ENCODE data around the gene ZNF496. TPM values are rescaled to one million over a fixed set of nuclear protein-coding genes. Genes with fewer than 3 reads are reported as not detected.

Gene ZNF496
- total and polyA plus RNA-seq, 5 donors from 2014 or later, result 2.0 to 6.0 (median 3.7) TPM

DNA sequence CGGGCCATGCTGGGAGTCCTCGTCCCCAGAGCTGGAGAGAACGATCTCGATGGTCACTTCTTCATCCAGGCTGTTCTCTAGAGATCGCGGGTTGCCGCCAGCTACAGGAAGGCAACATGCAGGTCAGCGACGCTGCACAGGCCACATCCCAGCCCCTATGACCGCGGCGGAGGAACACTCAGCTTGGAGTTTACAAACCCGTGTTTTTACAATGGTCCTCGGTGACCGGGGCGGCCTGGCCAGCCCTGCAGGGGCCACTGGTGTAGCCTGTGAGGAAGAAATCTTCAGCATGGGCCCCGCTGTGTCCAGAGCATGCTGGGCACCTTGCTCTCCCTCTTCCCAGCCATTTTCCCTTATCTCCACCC, 30.5 kb downstream of the ZNF496 start:
- no peaks in the 10 kb centered on the region for H3K36me3 ChIP-seq (ENCODE audit: control insufficient read depth, insufficient read depth, low read length)
- H3K4me1 ChIP-seq (ENCODE audit: control insufficient read depth, insufficient read depth, low read length, poor library complexity, severe bottlenecking), result no peaks in the 10 kb centered on the region
- H3K4me3 Mint-ChIP-seq, result no peak overlapping the region
- no peak overlapping the region for H3K27ac ChIP-seq (ENCODE audit: insufficient read depth, low read length, poor library complexity, severe bottlenecking)
- H3K4me3 ChIP-seq (ENCODE audit: low read depth, low read length), result no peak overlapping the region
- ATAC-seq (ENCODE audit: low read depth in 2 of 2) (no peak), DNase-seq (no peak)
- H3K36me3 Mint-ChIP-seq, result peaks cover 30% of the 10 kb centered on the region
- peaks cover 0 to 2% (median 0%) of the 10 kb centered on the region in 4 donors for H3K4me1 Mint-ChIP-seq
- no peaks in the 10 kb centered on the region for H3K27me3 ChIP-seq (ENCODE audit: control insufficient read depth, insufficient read depth, low read length)
- peaks cover 0 to 1% (median 0%) of the 10 kb centered on the region in 7 donors for H3K9me3 Mint-ChIP-seq
- no peaks in the 10 kb centered on the region for H3K9me3 ChIP-seq (ENCODE audit: control insufficient read depth in 2 of 2, low read length in 2 of 2)
- no peak overlapping the region for H3K27ac Mint-ChIP-seq
- no peaks in the 10 kb centered on the region for H3K27me3 Mint-ChIP-seq

GRCh38 chr1:247300491-247301175, 31.0 kb downstream of the ZNF496 start:
- DNase-seq, result no peak
- no peak for ATAC-seq (ENCODE audit: low read depth in 2 of 2)
- Histone ChIP-seq H3K27ac (ENCODE audit: insufficient read depth, low read length, poor library complexity, severe bottlenecking) (no peak overlapping the region), H3K4me1 (ENCODE audit: control insufficient read depth, insufficient read depth, low read length, poor library complexity, severe bottlenecking) (no peaks in the 10 kb centered on the region), H3K27me3 (ENCODE audit: control insufficient read depth, insufficient read depth, low read length) (no peaks in the 10 kb centered on the region), H3K4me3 (ENCODE audit: low read depth, low read length) (no peak overlapping the region), H3K36me3 (ENCODE audit: control insufficient read depth, insufficient read depth, low read length) (no peaks in the 10 kb centered on the region), H3K9me3 (ENCODE audit: control insufficient read depth in 2 of 2, low read length in 2 of 2) (no peaks in the 10 kb centered on the region)
- Mint-ChIP-seq H3K4me1 (peaks cover 0 to 2% (median 0%) of the 10 kb centered on the region in 4 donors), H3K36me3 (peaks cover 30% of the 10 kb centered on the region), H3K9me3 (peaks cover 0 to 1% (median 0%) of the 10 kb centered on the region in 7 donors), H3K27me3 (no peaks in the 10 kb centered on the region), H3K4me3 (no peak overlapping the region), H3K27ac (no peak overlapping the region)

DNA sequence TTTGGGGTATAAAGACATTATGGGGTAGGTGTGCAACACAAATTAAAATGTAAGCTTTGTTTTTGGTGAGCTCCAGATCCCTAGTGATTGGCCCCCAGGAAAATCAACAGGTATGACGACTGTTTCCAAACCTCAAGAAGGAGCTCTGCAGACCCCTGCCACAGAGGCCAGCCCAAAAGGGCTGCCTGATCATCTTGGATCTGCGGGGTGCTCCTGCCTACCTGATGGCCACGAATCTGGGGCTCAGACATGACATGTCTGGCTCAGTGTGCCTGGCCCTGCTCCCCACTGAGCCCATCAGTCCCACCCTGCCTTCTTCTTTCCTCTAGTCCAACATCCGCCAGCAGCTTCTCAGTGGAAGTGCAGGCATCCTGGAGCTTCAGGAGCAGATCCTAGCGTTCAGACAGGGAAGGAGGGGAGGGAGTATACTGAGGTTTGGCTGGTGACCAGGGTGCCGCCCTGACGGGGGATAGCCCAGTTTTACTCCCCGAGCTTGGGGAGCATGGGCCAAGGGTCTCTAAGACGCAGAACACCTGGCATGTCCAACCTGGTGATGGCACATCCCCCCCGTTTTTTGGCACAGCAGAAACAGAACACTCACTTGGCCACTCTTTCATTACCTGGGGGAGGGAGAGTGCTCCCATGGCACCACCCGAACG, 31.8 kb downstream of the ZNF496 start:
- H3K4me1 Mint-ChIP-seq, result peaks cover 0 to 2% (median 0%) of the 10 kb centered on the region in 4 donors
- Histone ChIP-seq H3K27me3 (ENCODE audit: control insufficient read depth, insufficient read depth, low read length) (no peaks in the 10 kb centered on the region), H3K4me1 (ENCODE audit: control insufficient read depth, insufficient read depth, low read length, poor library complexity, severe bottlenecking) (no peaks in the 10 kb centered on the region), H3K4me3 (ENCODE audit: low read depth, low read length) (no peak overlapping the region), H3K9me3 (ENCODE audit: control insufficient read depth in 2 of 2, low read length in 2 of 2) (no peaks in the 10 kb centered on the region), H3K36me3 (ENCODE audit: control insufficient read depth, insufficient read depth, low read length) (no peaks in the 10 kb centered on the region), H3K27ac (ENCODE audit: insufficient read depth, low read length, poor library complexity, severe bottlenecking) (no peak overlapping the region)
- H3K9me3 Mint-ChIP-seq, result peaks cover 0 to 1% (median 0%) of the 10 kb centered on the region in 7 donors
- no peak overlapping the region for H3K4me3 Mint-ChIP-seq
- H3K27ac Mint-ChIP-seq, result no peak overlapping the region
- ATAC-seq (ENCODE audit: low read depth in 2 of 2), result no peak
- no peak for DNase-seq
- H3K27me3 Mint-ChIP-seq, result no peaks in the 10 kb centered on the region
- peaks cover 30% of the 10 kb centered on the region for H3K36me3 Mint-ChIP-seq

- H3K36me3 ChIP-seq (ENCODE audit: control insufficient read depth, insufficient read depth, low read length), result no peaks in the 10 kb centered on the region
- H3K4me3 Mint-ChIP-seq, result no peak overlapping the region
- H3K27me3 ChIP-seq (ENCODE audit: control insufficient read depth, insufficient read depth, low read length), result no peaks in the 10 kb centered on the region
- H3K27me3 Mint-ChIP-seq, result no peaks in the 10 kb centered on the region
- ATAC-seq (ENCODE audit: low read depth in 2 of 2), result no peak
- H3K36me3 Mint-ChIP-seq, result peaks cover 26% of the 10 kb centered on the region
- H3K9me3 ChIP-seq (ENCODE audit: control insufficient read depth in 2 of 2, low read length in 2 of 2), result no peaks in the 10 kb centered on the region
- H3K27ac ChIP-seq (ENCODE audit: insufficient read depth, low read length, poor library complexity, severe bottlenecking), result no peak overlapping the region
- no peaks in the 10 kb centered on the region for H3K4me1 ChIP-seq (ENCODE audit: control insufficient read depth, insufficient read depth, low read length, poor library complexity, severe bottlenecking)
- DNase-seq, result no peak
- H3K4me3 ChIP-seq (ENCODE audit: low read depth, low read length), result no peak overlapping the region
- H3K9me3 Mint-ChIP-seq, result peaks cover 0 to 1% (median 0%) of the 10 kb centered on the region in 7 donors
- H3K4me1 Mint-ChIP-seq, result peaks cover 0 to 2% (median 0%) of the 10 kb centered on the region in 4 donors
- no peak overlapping the region for H3K27ac Mint-ChIP-seq
Measured at GRCh38 chr1:247298701-247299100, 33.0 kb downstream of the ZNF496 start.

DNA sequence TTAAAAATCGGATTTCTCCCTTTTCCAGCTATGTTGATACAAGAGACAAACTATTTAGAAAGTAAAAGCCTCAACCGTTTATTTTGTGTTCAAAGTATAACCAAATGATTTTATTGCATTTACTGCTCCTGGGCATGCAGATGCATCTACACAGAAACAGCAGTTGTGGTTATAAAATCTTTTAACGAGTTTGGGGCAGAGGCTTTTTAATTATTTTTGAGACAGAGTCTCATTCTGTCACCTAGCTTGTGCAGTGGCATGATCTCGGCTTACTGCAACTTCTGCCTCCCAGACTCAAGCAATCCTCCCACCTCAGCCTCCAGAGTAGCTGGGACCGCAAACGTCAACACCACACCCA, 33.6 kb downstream of the ZNF496 start:
- ATAC-seq (ENCODE audit: low read depth in 2 of 2) (no peak), DNase-seq (no peak)
- Mint-ChIP-seq H3K4me3 (no peak overlapping the region), H3K27me3 (no peaks in the 10 kb centered on the region), H3K27ac (peak overlapping the region in 1 of 3 donors; percentile 84), H3K36me3 (peaks cover 20% of the 10 kb centered on the region), H3K9me3 (peaks cover 0 to 1% (median 0%) of the 10 kb centered on the region in 7 donors), H3K4me1 (peaks cover 0 to 2% (median 0%) of the 10 kb centered on the region in 4 donors)
- Histone ChIP-seq H3K36me3 (ENCODE audit: control insufficient read depth, insufficient read depth, low read length) (no peaks in the 10 kb centered on the region), H3K27ac (ENCODE audit: insufficient read depth, low read length, poor library complexity, severe bottlenecking) (no peak overlapping the region), H3K27me3 (ENCODE audit: control insufficient read depth, insufficient read depth, low read length) (no peaks in the 10 kb centered on the region), H3K9me3 (ENCODE audit: control insufficient read depth in 2 of 2, low read length in 2 of 2) (no peaks in the 10 kb centered on the region), H3K4me3 (ENCODE audit: low read depth, low read length) (no peak overlapping the region), H3K4me1 (ENCODE audit: control insufficient read depth, insufficient read depth, low read length, poor library complexity, severe bottlenecking) (no peaks in the 10 kb centered on the region)

GRCh38 chr1:247297263-247298123, 34.2 kb downstream of the ZNF496 start:
- no peak overlapping the region for H3K4me3 ChIP-seq (ENCODE audit: low read depth, low read length)
- H3K27ac ChIP-seq (ENCODE audit: insufficient read depth, low read length, poor library complexity, severe bottlenecking), result no peak overlapping the region
- peak overlapping the region in 1 of 3 donors; percentile 84 for H3K27ac Mint-ChIP-seq
- H3K27me3 Mint-ChIP-seq, result no peaks in the 10 kb centered on the region
- no peak for ATAC-seq (ENCODE audit: low read depth in 2 of 2)
- H3K9me3 Mint-ChIP-seq, result peaks cover 0 to 1% (median 0%) of the 10 kb centered on the region in 7 donors
- DNase-seq, result no peak
- peaks cover 0 to 2% (median 0%) of the 10 kb centered on the region in 4 donors for H3K4me1 Mint-ChIP-seq
- H3K4me3 Mint-ChIP-seq, result no peak overlapping the region
- H3K27me3 ChIP-seq (ENCODE audit: control insufficient read depth, insufficient read depth, low read length), result no peaks in the 10 kb centered on the region
- no peaks in the 10 kb centered on the region for H3K9me3 ChIP-seq (ENCODE audit: control insufficient read depth in 2 of 2, low read length in 2 of 2)
- H3K4me1 ChIP-seq (ENCODE audit: control insufficient read depth, insufficient read depth, low read length, poor library complexity, severe bottlenecking), result no peaks in the 10 kb centered on the region
- H3K36me3 Mint-ChIP-seq, result peaks cover 15% of the 10 kb centered on the region
- H3K36me3 ChIP-seq (ENCODE audit: control insufficient read depth, insufficient read depth, low read length), result no peaks in the 10 kb centered on the region

- Mint-ChIP-seq H3K27me3 (no peaks in the 10 kb centered on the region), H3K4me3 (no peak overlapping the region), H3K9me3 (peaks cover 0 to 1% (median 0%) of the 10 kb centered on the region in 7 donors), H3K36me3 (peaks cover 9% of the 10 kb centered on the region), H3K27ac (no peak overlapping the region), H3K4me1 (peaks cover 0 to 2% (median 0%) of the 10 kb centered on the region in 4 donors)
- no peak for ATAC-seq (ENCODE audit: low read depth in 2 of 2)
- no peak overlapping the region for H3K27ac ChIP-seq (ENCODE audit: insufficient read depth, low read length, poor library complexity, severe bottlenecking)
- DNase-seq, result no peak
- no peak overlapping the region for H3K4me3 ChIP-seq (ENCODE audit: low read depth, low read length)
- H3K9me3 ChIP-seq (ENCODE audit: control insufficient read depth in 2 of 2, low read length in 2 of 2), result no peaks in the 10 kb centered on the region
- no peaks in the 10 kb centered on the region for H3K4me1 ChIP-seq (ENCODE audit: control insufficient read depth, insufficient read depth, low read length, poor library complexity, severe bottlenecking)
- H3K36me3 ChIP-seq (ENCODE audit: control insufficient read depth, insufficient read depth, low read length), result no peaks in the 10 kb centered on the region
- no peaks in the 10 kb centered on the region for H3K27me3 ChIP-seq (ENCODE audit: control insufficient read depth, insufficient read depth, low read length)
Measured at GRCh38 chr1:247296599-247297180, 35.0 kb downstream of the ZNF496 start.
